ENCODE results near the gene CLTRN. TPM values are rescaled to one million over a fixed set of nuclear protein-coding genes. Genes with fewer than 3 reads are reported as not detected.

The CLTRN gene
- total RNA-seq, 1 experiment from 2014 or later: not detected

GRCh38 chrX:15579778-15580747 is 84.5 kb downstream of the CLTRN start:
- no peak for DNase-seq (ENCODE audit: low read depth)

Other genes with a start within 250 kb of the CLTRN start
- 15.6 and 19.3 TPM in 2 replicates for gene PIR, start 171.5 kb downstream of the CLTRN start, total RNA-seq (2014; rRNA removed; shearing (Covaris generic))
- gene BMX, start 164.0 kb downstream of the CLTRN start, total RNA-seq (2014; rRNA removed; shearing (Covaris generic)): 0.34 TPM in 1 of 2 replicates, not detected in the other
- gene ACE2, start 63.8 kb downstream of the CLTRN start, total RNA-seq (2014; rRNA removed; shearing (Covaris generic)): not detected in 2 replicates
- gene CA5B, start 73.5 kb upstream of the CLTRN start, total RNA-seq (2014; rRNA removed; shearing (Covaris generic)): 1.2 and 1.6 TPM in 2 replicates
- gene ZRSR2, start 125.7 kb upstream of the CLTRN start, total RNA-seq (2014; rRNA removed; shearing (Covaris generic)): 1.0 and 2.6 TPM in 2 replicates
- 63.3 and 67.6 TPM in 2 replicates for gene AP1S2, start 190.0 kb upstream of the CLTRN start, total RNA-seq (2014; rRNA removed; shearing (Covaris generic))

All from HT1080 (cell line).